HepG2 (cell line): Measurements from ENCODE around the gene GLTPD2. TPM values are rescaled to one million over a fixed set of nuclear protein-coding genes. Genes with fewer than 3 reads are reported as not detected.

Experiments
- CC2D1A ChIP-seq: sonication (generic); formaldehyde crosslinking; IDR thresholded peaks from 2 replicates; pipeline ENCODE4 v1.8.1; 2023; ENCODE audit warnings: mild to moderate bottlenecking, missing genetic modification reagents
- CHD4 ChIP-seq: fragments of 200-600 bp; sonication (generic); IDR thresholded peaks from 2 replicates; pipeline ENCODE4 v1.7.0; 2017; ENCODE audit warnings: mild to moderate bottlenecking, low read length, borderline replicate concordance
- CREM ChIP-seq, 2 experiments: sonication (generic) in 1 of 2; formaldehyde crosslinking in 1 of 2; IDR thresholded peaks; 2 replicates each; pipeline versions ENCODE4 v1.4.0 to v1.6.1; 2016 to 2020; ENCODE audit warnings: antibody characterized with exemption in 1 of 2, mild to moderate bottlenecking in 1 of 2, missing genetic modification reagents in 1 of 2
- HHEX ChIP-seq: IDR thresholded peaks from 2 replicates; pipeline ENCODE4 v1.6.1; 2016; ENCODE audit warnings: control low read depth
- HMG20A ChIP-seq: IDR thresholded peaks from 2 replicates; pipeline ENCODE4 v1.6.1; 2016; ENCODE audit warnings: borderline replicate concordance
- HNRNPH1 ChIP-seq: fragments of 200-400 bp; formaldehyde crosslinking; optimal IDR thresholded peaks from 2 replicates; pipeline ENCODE3; 2017; ENCODE audit warnings: mild to moderate bottlenecking, low read depth, low read length
- IRX3 ChIP-seq: sonication (generic); formaldehyde crosslinking; IDR thresholded peaks from 2 replicates; pipeline ENCODE4 v1.8.1; 2023; ENCODE audit warnings: mild to moderate bottlenecking, low read depth, missing genetic modification reagents, borderline replicate concordance
- NBN ChIP-seq: fragments of 450-650 bp; conservative IDR thresholded peaks from 2 replicates; pipeline ENCODE4 v1.6.1; 2017
- PCBP1 ChIP-seq: fragments of 200-400 bp; formaldehyde crosslinking; IDR thresholded peaks from 2 replicates; pipeline ENCODE4 v1.6.1; 2017; ENCODE audit warnings: mild to moderate bottlenecking, low read depth, low read length, borderline replicate concordance
- PHF8 ChIP-seq: sonication (generic); formaldehyde crosslinking; IDR thresholded peaks from 2 replicates; pipeline ENCODE4 v1.5.0; 2020; ENCODE audit warnings: missing genetic modification reagents
- SOX6 ChIP-seq, 2 experiments: fragments of 450-650 bp in 1 of 2; sonication (generic) in 1 of 2; formaldehyde crosslinking in 1 of 2; IDR thresholded peaks; 2 replicates each; pipeline versions ENCODE4 v1.4.0 to v1.6.1; 2017 to 2020; ENCODE audit warnings: antibody characterized with exemption in 1 of 2, mild to moderate bottlenecking in 1 of 2, missing genetic modification reagents in 1 of 2
- TP53 ChIP-seq: sonication (generic); formaldehyde crosslinking; conservative IDR thresholded peaks from 2 replicates; pipeline ENCODE4 v1.4.0; 2020; ENCODE audit warnings: missing genetic modification reagents
- YEATS2 ChIP-seq: sonication (generic); formaldehyde crosslinking; IDR thresholded peaks from 2 replicates; pipeline ENCODE4 v1.4.0; 2020; ENCODE audit warnings: missing genetic modification reagents, borderline replicate concordance
- ZFP82 ChIP-seq: sonication (generic); formaldehyde crosslinking; IDR thresholded peaks from 2 replicates; pipeline ENCODE4 v1.5.1; 2020; ENCODE audit warnings: mild to moderate bottlenecking, missing genetic modification reagents, borderline replicate concordance
- ZFP90 ChIP-seq: sonication (generic); formaldehyde crosslinking; IDR thresholded peaks from 2 replicates; pipeline ENCODE4 v1.8.0; 2022; ENCODE audit warnings: missing genetic modification reagents, mild to moderate bottlenecking, inconsistent platforms, borderline replicate concordance
- ZKSCAN5 ChIP-seq: sonication (generic); formaldehyde crosslinking; IDR thresholded peaks from 2 replicates; pipeline ENCODE4 v1.5.1; 2020; ENCODE audit warnings: mild to moderate bottlenecking, missing genetic modification reagents
- ZMYM4 ChIP-seq: sonication (generic); formaldehyde crosslinking; IDR thresholded peaks from 2 replicates; pipeline ENCODE4 v1.8.1; 2023; ENCODE audit warnings: mild to moderate bottlenecking, missing genetic modification reagents
- ZNF12 ChIP-seq: sonication (generic); formaldehyde crosslinking; IDR thresholded peaks from 2 replicates; pipeline ENCODE4 v1.5.0; 2020; ENCODE audit warnings: missing genetic modification reagents
- ZNF138 ChIP-seq: sonication (generic); formaldehyde crosslinking; IDR thresholded peaks from 2 replicates; pipeline ENCODE4 v1.5.0; 2020; ENCODE audit warnings: mild to moderate bottlenecking, low read depth, missing genetic modification reagents
- ZNF160 ChIP-seq: sonication (generic); formaldehyde crosslinking; IDR thresholded peaks from 2 replicates; pipeline ENCODE4 v1.8.0; 2022; ENCODE audit warnings: mild to moderate bottlenecking, inconsistent platforms, missing genetic modification reagents
- ZNF224 ChIP-seq: sonication (generic); formaldehyde crosslinking; IDR thresholded peaks from 2 replicates; pipeline ENCODE4 v1.5.0; 2020; ENCODE audit warnings: mild to moderate bottlenecking, missing genetic modification reagents
- ZNF34 ChIP-seq: sonication (generic); formaldehyde crosslinking; IDR thresholded peaks from 2 replicates; pipeline ENCODE4 v1.4.0; 2020; ENCODE audit warnings: mild to moderate bottlenecking, missing genetic modification reagents, borderline replicate concordance
- ZNF558 ChIP-seq: sonication (generic); formaldehyde crosslinking; IDR thresholded peaks from 2 replicates; pipeline ENCODE4 v1.9.0; 2022; ENCODE audit warnings: mild to moderate bottlenecking, missing genetic modification reagents, borderline replicate concordance
- polyA plus RNA-seq, 8 experiments: library from polyadenylated mRNA; depleted of rRNA in 3 of 8; stranded (reverse) in 7 of 8; unstranded in 1 of 8; fragments of >200 nt; fragmentation: Illumina TruSeq in 4 of 8; extraction: Trizol in 4 of 8; gene quantifications; 2 replicates each; pipeline versions ENCODE4 v1.2.1 to v1.2.3, GENCODE V29; 2011 to 2016; ENCODE audit warnings: low read depth in 4 of 8, missing spikeins in 1 of 8, mixed read lengths in 1 of 8; ENCODE audit not compliant: insufficient read depth in 1 of 8
- total RNA-seq, 5 experiments: library from RNA; depleted of rRNA; stranded (reverse); fragments of >200 nt; fragmentation: Illumina TruSeq; extraction: Trizol; gene quantifications; 2 replicates each; pipeline ENCODE4 v1.2.3, GENCODE V29; 2016; ENCODE audit warnings: low read depth in 1 of 5
- TF ChIP-seq, protein P1 (sequence below): sonication (generic); formaldehyde crosslinking; IDR thresholded peaks from 2 replicates; pipeline ENCODE4 v1.8.1; 2023; ENCODE audit warnings: mild to moderate bottlenecking, inconsistent platforms, moderate library complexity, missing genetic modification reagents, borderline replicate concordance
- TF ChIP-seq, protein P2 (sequence below): sonication (generic); formaldehyde crosslinking; IDR thresholded peaks from 2 replicates; pipeline ENCODE4 v1.5.0; 2020; ENCODE audit warnings: missing genetic modification reagents
- TF ChIP-seq, protein P3 (sequence below): sonication (generic); formaldehyde crosslinking; conservative IDR thresholded peaks from 2 replicates; pipeline ENCODE4 v1.8.0; 2022; ENCODE audit warnings: mild to moderate bottlenecking, moderate library complexity, missing genetic modification reagents

The GLTPD2 gene
- total and polyA plus RNA-seq, 2 of the 13 experiments (the other 11 are each of a cell fraction or from before 2014, with no cell fraction given): 7.5 to 12.9 TPM

DNA sequence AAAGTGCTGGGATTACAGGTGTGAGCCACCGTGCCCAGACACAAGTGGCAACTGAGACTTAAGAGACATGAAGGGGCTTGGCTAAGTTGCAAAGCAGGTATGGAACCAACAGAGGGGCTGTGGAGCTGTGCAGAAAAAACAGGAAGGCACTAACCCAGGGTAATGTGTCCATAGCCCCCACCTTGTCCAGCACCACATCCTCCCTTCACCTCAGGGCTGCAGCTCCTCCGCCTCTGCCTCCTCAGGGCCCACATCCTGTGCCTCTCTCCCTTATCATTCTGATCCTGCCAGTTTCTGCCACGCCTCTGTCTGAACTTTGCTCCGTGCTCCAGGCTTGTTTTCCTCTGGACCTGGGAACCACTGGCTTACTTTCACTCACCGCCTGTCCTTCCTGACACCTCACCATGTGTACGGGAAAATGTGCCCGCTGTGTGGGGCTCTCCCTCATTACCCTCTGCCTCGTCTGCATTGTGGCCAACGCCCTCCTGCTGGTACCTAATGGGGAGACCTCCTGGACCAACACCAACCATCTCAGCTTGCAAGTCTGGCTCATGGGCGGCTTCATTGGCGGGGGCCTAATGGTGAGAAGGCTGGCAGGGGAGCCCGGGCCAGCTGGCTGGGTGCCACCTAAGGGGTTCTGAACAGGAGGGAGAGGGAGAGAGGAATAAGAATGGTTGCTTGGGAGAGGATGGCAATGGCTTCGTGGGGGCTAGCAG, 17.1 kb upstream of the GLTPD2 start, which contains the start of gene TM4SF5 (continued):
- TF ChIP-seq, protein P1, sequence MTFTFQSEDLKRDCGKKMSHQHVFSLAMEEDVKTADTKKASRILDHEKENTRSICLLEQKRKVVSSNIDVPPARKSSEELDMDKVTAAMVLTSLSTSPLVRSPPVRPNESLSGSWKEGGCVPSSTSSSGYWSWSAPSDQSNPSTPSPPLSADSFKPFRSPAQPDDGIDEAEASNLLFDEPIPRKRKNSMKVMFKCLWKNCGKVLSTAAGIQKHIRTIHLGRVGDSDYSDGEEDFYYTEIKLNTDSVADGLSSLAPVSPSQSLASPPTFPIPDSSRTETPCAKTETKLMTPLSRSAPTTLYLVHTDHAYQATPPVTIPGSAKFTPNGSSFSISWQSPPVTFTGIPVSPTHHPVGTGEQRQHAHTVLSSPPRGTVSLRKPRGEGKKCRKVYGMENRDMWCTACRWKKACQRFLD (CRISPR knock-in tag): peak; percentile 47
- TF ChIP-seq, protein P2, sequence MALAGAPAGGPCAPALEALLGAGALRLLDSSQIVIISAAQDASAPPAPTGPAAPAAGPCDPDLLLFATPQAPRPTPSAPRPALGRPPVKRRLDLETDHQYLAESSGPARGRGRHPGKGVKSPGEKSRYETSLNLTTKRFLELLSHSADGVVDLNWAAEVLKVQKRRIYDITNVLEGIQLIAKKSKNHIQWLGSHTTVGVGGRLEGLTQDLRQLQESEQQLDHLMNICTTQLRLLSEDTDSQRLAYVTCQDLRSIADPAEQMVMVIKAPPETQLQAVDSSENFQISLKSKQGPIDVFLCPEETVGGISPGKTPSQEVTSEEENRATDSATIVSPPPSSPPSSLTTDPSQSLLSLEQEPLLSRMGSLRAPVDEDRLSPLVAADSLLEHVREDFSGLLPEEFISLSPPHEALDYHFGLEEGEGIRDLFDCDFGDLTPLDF (CRISPR knock-in tag): peak; percentile 46; the same call in 1 of the 2 replicates
- peak; percentile 17; the same call in 1 of the 2 replicates for TF ChIP-seq ZNF224 (CRISPR knock-in tag)
- TF ChIP-seq CC2D1A (CRISPR knock-in tag): no peak
- peak; percentile 63; the same call in 1 of the 2 replicates for TF ChIP-seq PCBP1
- TF ChIP-seq ZNF558 (CRISPR knock-in tag): peak; percentile 72; the same call in 1 of the 2 replicates
- TF ChIP-seq NBN: no peak
- peak; percentile 65; the same call in 1 of the 2 replicates for TF ChIP-seq HMG20A (CRISPR knock-in tag)
- TF ChIP-seq SOX6 (IDR thresholded peaks at IDR 0.05): no peak
- peak; percentile 87 for TF ChIP-seq SOX6 (CRISPR knock-in tag; IDR thresholded peaks at IDR 0.05)
- TF ChIP-seq ZNF12: peak; percentile 46; the same call in 1 of the 2 replicates
- TF ChIP-seq HHEX (CRISPR knock-in tag): no peak
- TF ChIP-seq YEATS2 (CRISPR knock-in tag): peak; percentile 31; the same call in 1 of the 2 replicates
- peak; percentile 57; the same call in 1 of the 2 replicates for TF ChIP-seq CREM (IDR thresholded peaks at IDR 0.05)
- no peak for TF ChIP-seq CREM (CRISPR knock-in tag; IDR thresholded peaks at IDR 0.05)
- TF ChIP-seq PHF8 (CRISPR knock-in tag): peak; percentile 65
- TF ChIP-seq CHD4: no peak
- TF ChIP-seq, protein P3, sequence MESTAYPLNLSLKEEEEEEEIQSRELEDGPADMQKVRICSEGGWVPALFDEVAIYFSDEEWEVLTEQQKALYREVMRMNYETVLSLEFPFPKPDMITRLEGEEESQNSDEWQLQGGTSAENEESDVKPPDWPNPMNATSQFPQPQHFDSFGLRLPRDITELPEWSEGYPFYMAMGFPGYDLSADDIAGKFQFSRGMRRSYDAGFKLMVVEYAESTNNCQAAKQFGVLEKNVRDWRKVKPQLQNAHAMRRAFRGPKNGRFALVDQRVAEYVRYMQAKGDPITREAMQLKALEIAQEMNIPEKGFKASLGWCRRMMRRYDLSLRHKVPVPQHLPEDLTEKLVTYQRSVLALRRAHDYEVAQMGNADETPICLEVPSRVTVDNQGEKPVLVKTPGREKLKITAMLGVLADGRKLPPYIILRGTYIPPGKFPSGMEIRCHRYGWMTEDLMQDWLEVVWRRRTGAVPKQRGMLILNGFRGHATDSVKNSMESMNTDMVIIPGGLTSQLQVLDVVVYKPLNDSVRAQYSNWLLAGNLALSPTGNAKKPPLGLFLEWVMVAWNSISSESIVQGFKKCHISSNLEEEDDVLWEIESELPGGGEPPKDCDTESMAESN: peak; percentile 40; the same call in 1 of the 2 replicates
- TF ChIP-seq ZFP90: peak; percentile 80; the same call in 1 of the 2 replicates
- TF ChIP-seq IRX3 (CRISPR knock-in tag): 0 out of 2 replicates have a peak, but pooled peaks have one; percentile 53
- no peak for TF ChIP-seq ZNF138 (CRISPR knock-in tag)
- peak; percentile 47; the same call in 1 of the 2 replicates for TF ChIP-seq ZNF160 (CRISPR knock-in tag)
- peak; percentile 66 for TF ChIP-seq TP53
- TF ChIP-seq HNRNPH1: no peak
- TF ChIP-seq ZKSCAN5: no peak
- TF ChIP-seq ZFP82 (CRISPR knock-in tag): 0 out of 2 replicates have a peak, but pooled peaks have one; percentile 27
- no peak for TF ChIP-seq ZNF34 (CRISPR knock-in tag)
- TF ChIP-seq ZMYM4 (CRISPR knock-in tag): peak; percentile 61; the same call in 1 of the 2 replicates
